ENCODE measurements around the gene OR10J1.
"Not testable (repeated sequence)": the region's sequence is repeated elsewhere in the genome, so short reads cannot be mapped to it uniquely, and the experiment has no call there.

Gene OR10J1, protein sequence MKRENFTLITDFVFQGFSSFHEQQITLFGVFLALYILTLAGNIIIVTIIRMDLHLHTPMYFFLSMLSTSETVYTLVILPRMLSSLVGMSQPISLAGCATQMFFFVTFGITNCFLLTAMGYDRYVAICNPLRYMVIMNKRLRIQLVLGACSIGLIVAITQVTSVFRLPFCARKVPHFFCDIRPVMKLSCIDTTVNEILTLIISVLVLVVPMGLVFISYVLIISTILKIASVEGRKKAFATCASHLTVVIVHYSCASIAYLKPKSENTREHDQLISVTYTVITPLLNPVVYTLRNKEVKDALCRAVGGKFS

DNA sequence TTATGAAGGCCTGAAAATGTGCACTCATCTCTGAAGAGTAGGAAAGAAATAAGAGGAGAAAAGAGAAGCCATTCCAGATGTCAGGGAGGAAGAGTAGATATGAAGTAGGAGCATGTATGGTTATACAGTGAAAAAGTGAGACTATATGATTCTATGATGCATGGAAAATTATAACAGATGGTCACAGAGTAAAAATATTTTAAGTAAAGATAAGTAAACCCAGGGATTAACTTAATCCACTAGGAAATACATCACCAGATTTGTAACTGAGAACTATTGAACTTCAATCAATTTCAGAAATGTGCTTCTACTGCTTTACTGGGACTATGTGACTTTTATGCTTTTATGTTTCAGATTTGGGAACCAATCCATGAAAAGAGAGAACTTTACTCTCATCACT lies at the start of gene OR10J1:
TSS of gene OR10J1 (plus strand) at position 301 of the 400 bp plus-strand sequence. CDS start at position 371, 70 bp downstream.
- no peak for DNase-seq

GRCh38 chr1:159406821-159407220 lies 32.7 kb upstream of the OR10J1 start:
- no peak for DNase-seq

- no peak for DNase-seq
Observed at GRCh38 chr1:159408862-159409400, 30.6 kb upstream of the OR10J1 start.

- DNase-seq, result no peak
Observed at GRCh38 chr1:159421821-159422220, 17.7 kb upstream of the OR10J1 start.

- no peak for DNase-seq
Observed at GRCh38 chr1:159428536-159428935, 11.0 kb upstream of the OR10J1 start.

DNA sequence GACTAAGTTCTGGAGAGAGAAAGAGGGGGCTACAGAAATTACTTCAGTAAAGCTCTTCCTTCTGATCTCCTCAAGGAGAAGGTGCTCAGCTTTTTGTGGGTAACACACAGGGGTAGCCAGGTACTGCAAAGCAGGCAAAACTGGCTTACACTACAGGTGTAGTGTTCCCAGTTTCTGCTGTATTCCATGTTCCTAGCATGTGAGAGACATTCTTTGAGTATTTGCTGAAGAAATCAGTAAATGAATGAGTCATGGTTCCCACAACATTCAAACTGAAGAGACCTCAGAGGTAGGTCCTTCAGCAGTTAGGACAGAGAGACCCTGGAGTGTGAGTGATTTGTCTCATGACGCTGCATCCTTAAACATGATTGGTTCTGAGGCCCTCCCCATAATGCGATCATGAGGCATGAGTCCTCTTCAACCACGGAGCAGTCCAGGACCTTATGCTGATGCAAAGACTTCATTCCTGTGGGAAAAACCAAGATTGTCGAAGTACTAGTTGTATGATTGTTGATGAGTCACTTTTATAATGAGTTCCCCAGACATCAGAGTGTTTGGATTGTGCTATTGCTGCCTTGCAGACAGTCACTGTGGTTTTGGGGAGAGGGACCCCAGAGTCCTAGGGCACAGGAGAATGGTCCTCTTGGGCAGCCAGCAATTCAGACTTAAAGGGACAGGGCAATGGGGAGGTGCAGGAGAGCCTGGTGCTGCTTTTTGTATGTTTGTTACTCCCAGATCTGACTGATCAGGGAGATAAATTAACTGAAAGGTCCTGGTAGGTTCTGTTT lies 10.3 kb upstream of the OR10J1 start:
- DNase-seq, result no peak

GRCh38 chr1:159430985-159431384 lies 8.5 kb upstream of the OR10J1 start:
- DNase-seq, result no peak

- DNase-seq, result no peak
Observed at GRCh38 chr1:159431904-159432303, 7.6 kb upstream of the OR10J1 start, which contains the start of gene OR10J4. OR10J4 (plus strand) TSS chr1:159432204.

DNA sequence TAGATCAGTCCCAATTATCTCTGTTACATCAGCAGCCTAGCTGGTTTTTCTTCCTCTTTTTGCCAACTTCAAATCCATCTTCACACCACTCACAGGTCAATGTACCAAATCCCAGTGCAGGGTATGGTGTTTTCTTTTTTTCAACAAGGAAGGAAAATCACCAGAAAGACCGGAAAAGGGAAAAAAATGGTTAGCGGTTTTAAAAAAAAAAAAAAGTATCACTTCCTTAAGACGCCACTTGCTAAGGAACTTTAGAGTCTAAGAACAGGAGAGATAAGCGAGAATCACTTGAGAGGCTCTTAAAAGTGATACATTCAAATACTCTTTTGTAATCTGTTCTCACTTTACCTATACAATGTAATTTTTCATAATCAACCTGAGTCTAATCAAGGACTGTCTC lies 3.1 kb upstream of the OR10J1 start:
- no peak for DNase-seq

- no peak for DNase-seq
Observed at GRCh38 chr1:159441360-159441759, 1.8 kb downstream of the OR10J1 start.

DNA sequence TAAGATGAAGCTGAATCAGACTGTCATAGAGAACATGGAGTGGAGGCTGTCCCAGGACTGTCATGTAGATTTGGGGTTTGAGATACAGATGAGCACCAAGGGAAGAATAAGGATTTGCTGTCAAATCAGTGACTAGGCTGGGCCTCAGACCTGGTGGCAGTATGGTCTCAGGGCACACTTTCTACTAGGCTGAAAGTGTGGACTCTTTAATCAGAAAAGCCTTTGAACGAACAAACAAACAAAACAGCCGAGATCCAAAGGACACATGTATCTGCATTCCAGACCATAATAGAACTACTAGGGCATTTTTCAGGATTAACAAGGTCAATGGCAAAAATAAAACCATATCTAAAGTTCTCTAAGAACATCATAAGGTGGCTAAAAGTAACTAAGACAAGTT lies 2.9 kb downstream of the OR10J1 start:
- no peak for DNase-seq

DNA sequence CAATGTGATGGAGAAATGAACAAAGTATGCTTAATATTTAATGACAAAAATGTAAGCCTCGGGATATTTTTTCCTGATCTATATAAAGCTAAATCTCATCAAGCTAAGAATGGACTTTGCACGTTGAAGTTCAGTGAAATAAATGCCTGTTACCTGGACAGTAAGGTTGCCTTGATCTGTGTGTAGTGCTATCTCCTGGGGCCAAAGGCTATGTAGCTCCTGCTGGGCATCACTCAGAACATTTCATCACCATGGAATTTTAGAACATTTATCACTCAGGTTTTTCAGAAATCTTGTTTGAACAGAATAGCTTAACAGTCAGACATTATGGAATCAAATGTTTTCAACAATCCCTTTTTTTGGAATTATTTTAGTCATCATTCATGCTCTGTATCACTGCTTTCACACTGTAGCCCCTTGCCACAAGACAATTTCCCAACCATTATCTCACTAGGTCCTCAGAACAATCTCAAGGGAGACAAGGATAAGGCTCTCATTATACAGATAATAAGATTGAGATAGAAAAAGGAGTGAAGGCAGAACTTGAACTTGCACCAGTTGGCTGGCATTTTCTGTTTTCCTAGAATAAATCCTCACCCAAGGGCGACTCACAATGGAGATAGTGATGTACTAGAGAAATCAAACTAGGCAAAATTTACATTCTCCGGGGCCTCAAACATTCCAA lies 3.7 kb downstream of the OR10J1 start:
- DNase-seq, result no peak

- DNase-seq, result no peak
Observed at GRCh38 chr1:159444511-159444910, 5.0 kb downstream of the OR10J1 start.

GRCh38 chr1:159448181-159448580 lies 8.7 kb downstream of the OR10J1 start:
- DNase-seq, result no peak

DNA sequence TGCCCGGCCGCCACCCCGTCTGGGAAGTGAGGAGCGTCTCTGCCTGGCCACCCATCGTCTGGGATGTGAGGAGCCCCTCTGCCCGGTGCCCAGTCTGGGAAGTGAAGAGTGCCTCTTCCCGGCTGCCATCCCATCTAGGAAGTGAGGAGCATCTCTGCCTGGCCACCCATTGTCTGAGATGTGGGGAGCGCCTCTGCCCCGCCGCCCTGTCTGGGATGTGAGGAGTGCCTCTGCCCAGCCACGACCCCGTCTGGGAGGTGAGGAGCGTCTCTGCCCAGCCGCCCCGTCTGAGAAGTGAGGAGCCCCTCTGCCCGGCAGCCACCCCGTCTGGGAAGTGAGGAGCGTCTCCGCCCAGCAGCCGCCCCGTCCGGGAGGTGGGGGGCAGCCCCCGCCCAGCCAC lies 10.1 kb downstream of the OR10J1 start:
- DNase-seq, result not testable (repeated sequence)

DNA sequence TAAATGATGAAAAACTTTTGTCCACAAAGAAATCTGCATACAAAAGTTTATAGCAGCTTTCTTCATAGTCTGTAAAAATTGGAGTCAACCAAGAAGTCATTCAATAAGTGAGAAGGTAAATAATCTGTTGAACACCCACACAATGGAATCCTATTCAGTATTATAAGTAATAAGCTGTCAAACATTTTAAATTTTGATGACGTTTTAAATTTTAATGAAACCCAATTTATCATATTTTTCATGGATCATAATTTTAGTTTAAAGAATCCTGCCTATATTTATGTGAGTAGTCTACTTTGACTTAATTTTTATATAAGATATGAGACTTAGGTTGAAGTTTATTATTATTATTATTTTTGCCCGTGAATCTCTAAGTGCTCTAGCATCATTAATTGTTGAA lies 20.0 kb downstream of the OR10J1 start:
- DNase-seq, result no peak

DNA sequence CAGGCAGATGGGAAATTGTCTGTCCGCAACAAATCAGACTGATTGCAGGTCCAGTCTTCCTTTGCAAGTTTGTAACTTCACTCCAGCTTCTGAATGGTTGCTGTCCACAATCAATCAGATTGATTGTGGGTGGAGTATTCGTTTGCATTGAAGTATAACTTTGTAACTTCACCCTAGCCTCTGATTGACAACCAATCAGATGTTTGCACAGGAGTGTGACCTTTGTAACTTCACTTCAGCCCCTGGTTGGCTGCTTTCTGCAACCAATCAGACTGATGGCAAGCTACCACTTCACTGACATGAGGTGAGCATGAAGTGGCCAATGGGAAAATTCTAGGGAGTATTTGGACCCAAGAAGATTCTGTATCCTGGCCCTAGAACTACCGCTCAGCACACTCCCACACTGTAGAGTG lies 25.7 kb downstream of the OR10J1 start:
- no peak for DNase-seq

DNA sequence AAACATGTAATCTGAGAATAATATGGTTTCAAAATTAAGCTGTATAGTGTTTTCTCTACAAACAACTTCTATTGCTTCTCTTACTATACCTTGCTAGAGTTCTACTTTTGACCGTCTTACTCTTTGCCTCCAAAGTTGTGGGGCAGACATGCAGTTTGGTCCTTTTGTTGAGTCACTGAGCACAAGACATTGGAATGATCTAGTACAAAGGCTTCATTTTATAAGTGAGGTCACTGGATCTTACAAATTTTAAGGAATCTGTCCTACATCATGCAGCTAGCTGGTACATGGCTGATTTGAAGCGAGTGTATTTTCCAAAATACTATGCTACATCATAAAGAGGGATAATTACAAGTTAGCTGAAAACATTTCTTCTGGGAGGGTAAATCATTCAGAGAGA lies 28.8 kb downstream of the OR10J1 start:
- no peak for DNase-seq

- no peak for DNase-seq
Observed at GRCh38 chr1:159469921-159470533, 30.5 kb downstream of the OR10J1 start.

DNA sequence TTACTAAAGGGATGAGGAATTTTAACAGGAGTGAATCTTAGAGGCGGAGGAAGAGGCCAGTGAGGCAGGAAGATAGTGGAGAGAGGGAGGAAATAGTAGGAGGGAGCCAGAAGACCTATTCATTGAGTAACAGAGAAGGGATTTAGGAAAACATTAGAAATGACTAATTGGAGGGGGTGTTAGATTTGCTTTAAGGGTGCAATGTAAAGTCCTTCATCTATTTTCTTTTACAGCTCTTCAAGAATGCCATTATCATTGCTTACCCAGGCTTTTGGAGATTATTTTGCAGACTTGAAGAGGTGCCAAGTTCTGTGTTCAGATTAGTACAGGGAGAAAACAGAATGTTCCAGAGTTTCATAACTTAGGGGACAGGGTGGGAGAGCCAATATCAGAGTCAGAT lies 33.8 kb downstream of the OR10J1 start:
- DNase-seq, result no peak

GRCh38 chr1:159474926-159475325 lies 35.4 kb downstream of the OR10J1 start:
- no peak for DNase-seq

DNA sequence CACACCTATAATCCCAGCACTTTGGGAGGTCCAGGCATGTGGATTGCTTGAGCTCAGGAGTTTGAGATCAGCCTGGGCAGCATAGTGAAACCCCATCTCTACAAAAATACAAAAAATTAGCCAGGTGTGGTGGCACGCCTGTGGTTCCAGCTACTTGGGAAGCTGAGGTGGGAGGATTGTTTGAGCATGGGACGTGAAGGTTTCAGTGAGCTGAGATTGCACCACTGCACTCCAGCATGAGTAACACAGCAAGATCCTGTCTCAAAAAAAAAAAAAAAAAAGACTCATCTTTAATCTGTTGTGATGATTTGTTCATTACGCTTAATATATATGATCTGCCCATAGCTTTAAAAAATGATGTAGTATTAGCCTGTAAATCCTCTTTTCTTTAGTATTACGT lies 44.0 kb downstream of the OR10J1 start:
- no peak for DNase-seq
